ENCODE data around the gene CBX5.
"Not testable (repeated sequence)": the region's sequence is repeated elsewhere in the genome, so short reads cannot be mapped to it uniquely, and the experiment has no call there.

CBX5 gene

DNA sequence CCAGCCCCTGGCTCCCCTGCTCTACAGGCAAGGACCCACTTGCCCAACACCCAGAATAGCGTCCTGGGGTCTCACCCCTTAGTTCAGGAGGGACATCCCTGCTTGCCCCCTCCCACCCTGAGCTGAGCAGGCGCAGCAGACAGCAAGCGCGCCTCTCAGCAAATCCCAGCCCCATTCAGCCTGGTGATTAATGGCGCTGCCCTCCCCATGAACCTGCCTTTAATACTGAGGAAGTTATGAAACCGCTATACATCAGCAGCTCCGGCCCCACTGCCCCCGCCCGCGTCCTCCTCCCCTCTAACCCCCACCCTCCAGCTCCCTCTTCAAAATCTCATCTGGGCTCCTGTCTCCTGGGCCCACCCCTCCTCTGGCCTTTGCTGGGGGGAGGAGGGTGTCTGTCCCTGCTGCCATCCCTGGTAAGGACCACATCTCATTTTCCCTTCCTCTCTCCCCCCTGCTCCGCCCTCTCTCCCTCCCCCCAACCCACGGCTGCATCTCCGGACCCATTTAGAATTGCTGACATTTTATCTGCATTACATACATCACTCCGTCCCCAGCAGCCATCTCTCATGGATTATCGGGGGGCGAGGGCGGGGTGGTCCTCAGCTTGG, 84.1 kb downstream of the CBX5 start:
- DNase-seq: no peak

DNA sequence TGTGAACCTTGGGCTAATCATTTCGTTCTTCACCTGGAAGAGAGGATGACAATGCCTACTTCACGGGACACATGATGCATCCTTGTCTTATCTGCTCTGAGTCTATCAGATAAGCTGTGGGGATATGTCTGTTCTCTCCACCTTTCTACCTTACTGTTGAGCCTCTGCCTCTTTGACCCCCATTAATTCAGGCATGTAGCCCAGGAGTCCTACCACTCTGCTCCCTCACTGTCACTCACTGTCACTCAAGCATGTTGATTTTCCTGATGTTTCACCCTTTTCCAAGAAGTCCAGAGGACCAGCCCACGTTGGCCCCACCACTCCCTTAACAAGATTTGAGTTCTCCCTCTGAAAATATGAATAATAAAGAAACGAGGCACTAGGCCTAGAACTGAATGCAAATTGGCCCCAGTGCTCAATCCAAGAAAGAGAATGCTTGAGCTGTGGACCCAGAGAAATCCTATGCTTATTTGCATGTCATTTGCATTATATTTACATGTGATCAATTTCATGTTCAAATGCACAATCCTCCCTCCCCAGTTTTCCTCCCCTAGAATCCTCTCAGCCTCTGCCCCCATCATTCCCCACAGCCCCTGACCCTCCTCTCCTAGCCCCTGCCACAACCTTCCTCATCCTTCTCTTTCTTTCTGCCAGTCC, 84.7 kb downstream of the CBX5 start:
- DNase-seq: no peak

DNA sequence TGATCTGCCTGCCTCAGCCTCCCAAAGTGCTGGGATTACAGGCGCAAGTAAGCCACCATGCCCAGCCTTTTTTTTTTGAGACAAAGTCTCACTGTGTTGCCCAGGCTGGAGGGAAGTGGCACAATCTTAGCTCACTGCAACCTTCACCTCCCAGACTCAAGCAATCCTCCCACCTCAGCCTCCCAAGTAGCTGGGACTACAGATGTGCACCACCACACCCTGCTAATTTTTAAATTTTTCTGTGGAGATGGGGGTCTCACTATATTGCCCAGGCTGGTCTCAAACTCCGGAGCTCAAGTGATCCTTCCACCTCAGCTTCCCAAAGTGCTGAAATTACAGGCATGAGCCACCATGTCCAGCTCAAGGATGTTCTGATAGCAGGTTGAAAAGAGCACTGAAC, 85.3 kb downstream of the CBX5 start:
- DNase-seq: not testable (repeated sequence)

DNA sequence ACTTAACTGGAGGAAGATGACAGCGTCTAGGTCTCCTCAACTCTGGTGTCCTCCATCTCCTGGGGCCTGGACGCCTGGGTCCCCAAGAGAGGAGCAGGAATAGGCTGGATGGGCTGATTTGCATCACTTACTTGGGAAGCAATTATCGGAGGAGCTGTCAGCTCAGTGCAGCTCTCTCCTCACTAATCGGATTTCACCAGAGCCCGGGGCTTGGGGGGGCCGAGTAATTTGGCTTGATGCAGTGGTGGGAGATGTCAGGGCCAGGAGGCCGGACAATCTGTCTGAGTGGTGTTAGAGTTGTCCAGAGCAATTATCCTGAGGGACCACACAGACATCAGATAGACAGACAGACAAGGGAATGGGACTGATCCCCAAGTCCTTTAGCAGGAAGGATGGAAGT, 86.5 kb downstream of the CBX5 start:
- DNase-seq: no peak

DNA sequence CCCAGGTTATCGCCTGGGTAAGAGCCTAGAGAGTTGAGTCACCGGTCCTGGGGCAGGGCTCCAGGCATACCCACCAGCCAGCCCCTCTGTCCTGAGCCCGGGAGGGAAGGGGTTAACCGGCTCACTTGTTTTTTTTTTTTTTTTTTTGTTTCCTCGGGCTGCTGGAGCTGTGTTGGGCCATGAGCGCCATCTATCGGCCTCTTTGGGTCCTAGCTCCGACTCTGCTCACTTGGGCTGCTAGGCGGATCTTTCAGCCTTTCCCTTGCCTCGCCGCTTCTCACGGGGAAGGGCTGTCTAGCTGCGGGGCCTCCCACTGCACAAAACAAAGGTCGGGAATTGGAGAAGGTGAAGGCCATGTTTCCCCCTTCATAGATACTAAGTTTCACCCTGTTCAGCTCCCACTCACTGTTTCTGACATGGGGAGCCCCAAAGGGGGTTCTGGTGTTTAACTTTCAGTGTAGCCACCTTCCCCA, 88.3 kb downstream of the CBX5 start:
- DNase-seq: no peak

DNA sequence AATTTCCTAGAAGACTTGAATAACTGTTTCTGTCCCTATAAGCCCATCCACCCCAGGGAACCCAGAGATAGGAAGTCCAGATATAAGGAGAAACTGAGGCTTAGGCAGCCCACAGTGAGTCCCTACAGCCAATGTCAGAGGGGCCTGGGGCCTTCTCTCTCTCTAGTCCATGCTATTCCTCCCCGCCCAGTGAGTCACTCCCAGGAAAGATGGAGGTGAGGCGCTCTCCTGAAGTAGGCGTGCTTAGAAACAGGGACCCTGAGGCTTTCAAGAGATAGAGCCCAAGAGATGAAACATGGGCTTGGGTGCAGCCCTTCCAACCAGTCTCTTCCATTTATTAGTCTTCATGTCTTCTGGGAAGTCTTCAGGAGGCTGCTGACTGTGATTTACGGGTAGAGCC, 88.8 kb downstream of the CBX5 start:
- no peak for DNase-seq

GRCh38 chr12:54189198-54189539, 90.8 kb downstream of the CBX5 start:
- no peak for DNase-seq

GRCh38 chr12:54187075-54187474, 92.8 kb downstream of the CBX5 start:
- DNase-seq: no peak

DNA sequence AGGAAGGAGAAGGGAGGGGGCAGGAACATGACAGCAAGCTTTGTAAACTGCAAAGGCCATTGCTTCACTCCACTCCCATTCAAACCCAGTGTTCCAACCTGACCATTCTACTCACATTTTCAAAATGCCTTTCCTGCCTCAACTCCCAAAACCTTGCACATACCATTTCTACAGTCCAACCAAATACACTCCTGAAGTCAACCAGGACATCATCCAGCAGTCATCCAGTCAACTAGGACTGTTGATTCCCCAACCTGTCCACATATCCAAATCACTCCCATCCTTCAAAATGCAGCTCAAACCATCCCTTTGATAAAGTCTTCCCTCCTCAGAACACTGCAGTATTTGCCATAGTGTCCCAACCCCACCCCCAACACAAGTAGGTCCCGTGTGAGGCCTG, 94.0 kb downstream of the CBX5 start:
- no peak for DNase-seq

GRCh38 chr12:54185297-54185696, 94.6 kb downstream of the CBX5 start:
- not testable (repeated sequence) for DNase-seq

DNA sequence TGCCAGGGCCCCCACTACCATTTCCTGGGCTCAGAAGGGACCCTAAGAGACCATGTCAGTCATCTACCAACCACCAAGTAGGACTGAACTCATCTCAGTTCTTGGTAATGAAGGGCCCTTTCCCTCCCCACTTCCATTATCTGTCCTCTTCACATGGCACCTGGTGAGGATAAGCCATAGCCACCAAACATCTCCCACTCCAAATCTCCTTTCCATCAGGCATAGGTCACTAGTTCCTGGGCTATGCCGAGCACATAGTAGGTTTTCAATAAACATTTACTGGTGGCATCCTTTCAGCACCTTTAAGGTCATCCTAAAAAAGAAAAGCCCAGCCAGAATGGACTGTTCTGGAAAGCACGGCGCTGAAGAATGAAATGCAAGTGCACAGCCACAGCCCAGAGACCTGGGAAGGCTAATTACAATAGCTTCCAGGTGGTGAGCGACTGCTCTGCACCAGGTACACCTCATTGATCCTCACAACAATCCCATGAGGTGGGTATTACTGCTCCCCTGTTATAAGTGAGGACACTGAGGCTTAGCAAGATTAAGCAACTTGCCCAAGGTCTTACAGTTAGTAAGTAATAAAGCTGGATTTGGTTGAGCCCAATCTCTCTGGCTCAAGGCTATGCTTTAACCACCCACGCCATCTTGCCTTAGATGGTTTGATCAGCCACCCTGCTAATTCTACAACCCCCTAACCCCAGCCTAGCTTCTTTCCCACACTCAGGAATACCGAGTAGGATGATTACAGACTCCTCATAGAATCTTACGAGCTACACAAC, 95.7 kb downstream of the CBX5 start:
- no peak for DNase-seq

DNA sequence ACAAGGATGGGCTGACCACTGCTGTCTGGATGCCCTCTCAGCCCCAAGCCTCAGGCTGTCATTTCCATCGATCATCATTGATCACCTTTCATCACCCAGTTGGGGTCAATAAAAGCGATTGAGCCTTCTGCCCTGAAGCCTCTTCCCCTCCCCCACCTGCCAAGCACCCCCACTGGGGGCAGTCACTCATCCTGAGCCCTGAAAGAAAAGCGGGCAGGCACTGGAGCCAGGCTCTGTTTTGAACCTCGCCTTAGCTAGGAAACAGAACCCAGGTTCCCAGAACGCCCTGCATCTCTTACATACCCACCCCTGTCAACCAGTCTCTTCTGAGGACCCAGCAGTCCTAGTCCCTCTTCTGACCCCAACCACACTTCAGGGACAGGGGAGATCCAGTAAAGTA, 96.9 kb downstream of the CBX5 start:
- DNase-seq: no peak

DNA sequence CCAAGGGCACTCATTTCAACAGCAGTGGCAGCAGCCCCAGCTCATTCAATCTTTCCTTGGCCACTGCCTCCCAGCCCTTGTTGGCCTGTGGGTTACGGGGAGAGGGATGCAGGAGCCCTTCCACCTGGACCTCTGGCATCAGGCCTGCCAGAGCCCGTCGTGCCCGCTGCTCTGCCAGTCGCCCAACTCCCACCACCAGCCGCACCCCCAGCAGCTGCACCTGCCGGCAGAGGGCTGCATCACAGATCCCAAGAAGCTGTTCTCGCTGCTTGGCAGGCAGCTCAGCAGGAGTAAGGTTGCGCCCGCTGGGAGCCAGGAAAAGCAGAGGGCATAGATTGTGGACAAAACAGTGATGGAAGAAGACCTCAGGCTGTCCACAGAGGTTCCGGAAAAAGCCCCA, 97.8 kb downstream of the CBX5 start:
- DNase-seq: no peak
